Thoracic aorta (tissue), 2 donors: ENCODE data around the gene DPY30. TPM values are rescaled to one million over a fixed set of nuclear protein-coding genes. Genes with fewer than 3 reads are reported as not detected.

Experiments used
- ATAC-seq: fragments of 150-250 bp; one replicate; pipeline ENCODE4 v1.8.0; 2017; ENCODE audit warnings: low read depth; ENCODE audit not compliant: insufficient number of reproducible peaks, low FRiP score
- DNase-seq: peaks from one replicate; pipeline ENCODE4 v3.0.0-alpha.2; 2020; ENCODE audit warnings: low spot score
- H3K27ac ChIP-seq, 2 donors: fragments of 200-600 bp; sonication (generic); 1 replicate in 1 of 2; 2 replicates in 1 of 2; pipeline ENCODE4 v1.5.1; 2016; ENCODE audit warnings: mild to moderate bottlenecking in 2 of 2, moderate library complexity in 2 of 2
- H3K27me3 ChIP-seq: fragments of 200-600 bp; sonication (generic); replicated peaks from 2 replicates; pipeline ENCODE4 v1.6.0; 2016; ENCODE audit warnings: mild to moderate bottlenecking; ENCODE audit not compliant: insufficient read depth
- H3K36me3 ChIP-seq: fragments of 200-600 bp; sonication (generic); one replicate; pipeline ENCODE4 v1.5.1; 2016
- H3K4me1 ChIP-seq, 2 donors: fragments of 200-600 bp; sonication (generic); 1 replicate in 1 of 2; 2 replicates in 1 of 2; pipeline versions ENCODE4 v1.5.1 to v1.6.0; 2016; ENCODE audit warnings: low read depth in 2 of 2, mild to moderate bottlenecking in 1 of 2; ENCODE audit not compliant: control insufficient read depth in 1 of 2
- H3K4me3 ChIP-seq: fragments of 200-600 bp; sonication (generic); 2 replicates; pipeline ENCODE4 v1.5.1; 2016; ENCODE audit warnings: mild to moderate bottlenecking
- H3K9me3 ChIP-seq: fragments of 200-600 bp; sonication (generic); 2 replicates; pipeline ENCODE4 v1.5.1; 2016
- CTCF ChIP-seq: fragments of 200-600 bp; sonication (generic); IDR thresholded peaks from one replicate; pipeline ENCODE4 v1.5.1; 2019; ENCODE audit warnings: antibody characterized with exemption
- total RNA-seq, 2 donors: library from RNA; depleted of rRNA; stranded (reverse); fragments of >200 nt; gene quantifications; one replicate each; pipeline versions ENCODE4 v1.1.0 to v1.2.3, GENCODE V29; 2016

The DPY30 gene
- total RNA-seq, 2 donors from 2014 or later: 22.3 to 30.7 TPM

- Histone ChIP-seq H3K4me1 (peaks cover 0 to 6% of the 10 kb centered on the region in 2 donors), H3K36me3 (no peaks in the 10 kb centered on the region), H3K9me3 (no peaks in the 10 kb centered on the region), H3K27ac (no peak overlapping the region), H3K27me3 (no peaks in the 10 kb centered on the region), H3K4me3 (no peak overlapping the region)
- no peak for DNase-seq
- no peak for TF ChIP-seq CTCF
- no peak for ATAC-seq
Observed at GRCh38 chr2:31987454-31988220, 52.0 kb downstream of the DPY30 start.

- no peak for ATAC-seq
- no peak overlapping the region for H3K27ac ChIP-seq
- H3K4me1 ChIP-seq: peaks cover 0 to 6% of the 10 kb centered on the region in 2 donors
- H3K4me3 ChIP-seq: no peak overlapping the region
- no peak for TF ChIP-seq CTCF
- H3K27me3 ChIP-seq: no peaks in the 10 kb centered on the region
- no peaks in the 10 kb centered on the region for H3K9me3 ChIP-seq
- DNase-seq: no peak
- no peaks in the 10 kb centered on the region for H3K36me3 ChIP-seq
Observed at GRCh38 chr2:31986906-31987305, 52.7 kb downstream of the DPY30 start.

GRCh38 chr2:31983762-31984467 is 55.7 kb downstream of the DPY30 start:
- no peak for TF ChIP-seq CTCF
- H3K4me3 ChIP-seq: no peak overlapping the region
- DNase-seq (no peak), ATAC-seq (no peak)
- H3K9me3 ChIP-seq: no peaks in the 10 kb centered on the region
- H3K27ac ChIP-seq: no peak overlapping the region
- no peaks in the 10 kb centered on the region for H3K36me3 ChIP-seq
- no peaks in the 10 kb centered on the region for H3K27me3 ChIP-seq
- peaks cover 2 to 20% of the 10 kb centered on the region in 2 donors for H3K4me1 ChIP-seq

- H3K9me3 ChIP-seq: no peaks in the 10 kb centered on the region
- no peak for TF ChIP-seq CTCF
- H3K36me3 ChIP-seq: no peaks in the 10 kb centered on the region
- ATAC-seq: no peak
- no peak overlapping the region for H3K4me3 ChIP-seq
- no peak overlapping the region for H3K27ac ChIP-seq
- DNase-seq: no peak
- no peaks in the 10 kb centered on the region for H3K27me3 ChIP-seq
- peaks cover 2 to 14% of the 10 kb centered on the region in 2 donors for H3K4me1 ChIP-seq
Observed at GRCh38 chr2:31980674-31981356, 58.8 kb downstream of the DPY30 start.

- DNase-seq: no peak
- TF ChIP-seq CTCF: no peak
- ATAC-seq: no peak
Observed at GRCh38 chr2:31979956-31980355, 59.6 kb downstream of the DPY30 start.

More at GRCh38 chr2:31979956-31980355, 59.6 kb downstream of the DPY30 start:
- peaks cover 2 to 14% of the 10 kb centered on the region in 2 donors for H3K4me1 ChIP-seq
- H3K27ac ChIP-seq: no peak overlapping the region
- H3K27me3 ChIP-seq: no peaks in the 10 kb centered on the region
- H3K36me3 ChIP-seq: no peaks in the 10 kb centered on the region
- H3K4me3 ChIP-seq: no peak overlapping the region
- H3K9me3 ChIP-seq: no peaks in the 10 kb centered on the region
